HEK293 (cell line): ENCODE results near the gene ATP2A3.
A peak's percentile ranks its signal among the peaks of the same experiment; 100 is the strongest.

Experiments
- CTCF ChIA-PET: fragments of 350-600 bp; formaldehyde crosslinking; extraction: SDS; loops from one replicate; lab custom pipeline; 2021; ENCODE audit warnings: antibody characterized with exemption; lab: Yijun Ruan, JAX
- POLR2A ChIA-PET: fragments of 300-600 bp; formaldehyde crosslinking; extraction: SDS; loops from one replicate; lab custom pipeline; 2020; ENCODE audit warnings: antibody characterized with exemption, inconsistent platforms; lab: Yijun Ruan, JAX
- H3K27ac ChIP-seq: fragments of 200-500 bp; sonication (Bioruptor generic); 2 replicates; pipeline ENCODE4 v1.5.1; 2014; ENCODE audit warnings: low read depth, low read length, control low read depth, inconsistent platforms; ENCODE audit errors: extremely low read depth
- H3K36me3 ChIP-seq, 2 experiments: fragments of 200-500 bp in 1 of 2; sonication (Bioruptor generic) in 1 of 2; 1 replicate in 1 of 2; 2 replicates in 1 of 2; pipeline ENCODE4 v1.5.1; 2014 to 2017; ENCODE audit warnings: inconsistent platforms in 2 of 2, low read length in 2 of 2; ENCODE audit not compliant: control insufficient read depth in 2 of 2, insufficient read depth in 1 of 2
- H3K4me1 ChIP-seq: fragments of 200-500 bp; sonication (Bioruptor generic); 2 replicates; pipeline ENCODE4 v1.5.1; 2014; ENCODE audit warnings: mild to moderate bottlenecking, low read length, inconsistent platforms; ENCODE audit not compliant: control insufficient read depth, insufficient read depth
- H3K4me3 ChIP-seq: 2 replicates; pipeline ENCODE4 v1.5.1; 2011; ENCODE audit warnings: low read depth, mild to moderate bottlenecking, control low read depth, low read length, moderate library complexity
- H3K9me3 ChIP-seq: fragments of 200-500 bp; sonication (Bioruptor generic); 2 replicates; pipeline ENCODE4 v1.5.1; 2014; ENCODE audit warnings: low read depth, low read length, inconsistent platforms; ENCODE audit not compliant: control insufficient read depth, insufficient read depth
- BCL11A ChIP-seq: fragments of 450-650 bp; formaldehyde crosslinking; IDR thresholded peaks from 2 replicates; pipeline ENCODE4 v1.5.1; 2016; ENCODE audit warnings: low read depth, missing biosample characterization, missing genetic modification characterization
- GLIS2 ChIP-seq: fragments of 450-650 bp; formaldehyde crosslinking; IDR thresholded peaks from 2 replicates; pipeline ENCODE4 v1.5.1; 2016; ENCODE audit warnings: missing biosample characterization, missing genetic modification characterization
- KLF1 ChIP-seq: fragments of 450-650 bp; formaldehyde crosslinking; IDR thresholded peaks from 2 replicates; pipeline ENCODE4 v1.5.1; 2016; ENCODE audit warnings: missing biosample characterization, missing genetic modification characterization
- KLF7 ChIP-seq: fragments of 450-650 bp; formaldehyde crosslinking; IDR thresholded peaks from 2 replicates; pipeline ENCODE4 v1.5.1; 2016; ENCODE audit warnings: missing biosample characterization, missing genetic modification characterization, borderline replicate concordance
- PATZ1 ChIP-seq: fragments of 450-650 bp; formaldehyde crosslinking; IDR thresholded peaks from 2 replicates; pipeline ENCODE4 v1.5.1; 2016; ENCODE audit warnings: missing biosample characterization, missing genetic modification characterization
- PRDM10 ChIP-seq: fragments of 450-650 bp; formaldehyde crosslinking; IDR thresholded peaks from 2 replicates; pipeline ENCODE4 v1.5.1; 2016; ENCODE audit warnings: missing biosample characterization, missing genetic modification characterization
- SP7 ChIP-seq: fragments of 450-650 bp; formaldehyde crosslinking; IDR thresholded peaks from 2 replicates; pipeline ENCODE4 v1.5.1; 2016; ENCODE audit warnings: missing biosample characterization, missing genetic modification characterization
- TCF7L2 ChIP-seq: IDR thresholded peaks from 2 replicates; pipeline ENCODE4 v1.6.1; 2011; ENCODE audit warnings: low read depth, mild to moderate bottlenecking, inconsistent platforms, low read length, moderate library complexity, borderline replicate concordance
- WT1 ChIP-seq: fragments of 450-650 bp; formaldehyde crosslinking; IDR thresholded peaks from 2 replicates; pipeline ENCODE4 v1.5.1; 2016; ENCODE audit warnings: missing biosample characterization, missing genetic modification characterization
- ZBTB17 ChIP-seq: fragments of 450-650 bp; formaldehyde crosslinking; IDR thresholded peaks from 2 replicates; pipeline ENCODE4 v1.5.1; 2016; ENCODE audit warnings: missing biosample characterization, missing genetic modification characterization
- ZBTB20 ChIP-seq: fragments of 450-650 bp; formaldehyde crosslinking; IDR thresholded peaks from 2 replicates; pipeline ENCODE4 v1.5.1; 2016; ENCODE audit warnings: missing biosample characterization, missing genetic modification characterization
- ZNF112 ChIP-seq: fragments of 450-650 bp; formaldehyde crosslinking; IDR thresholded peaks from 2 replicates; pipeline ENCODE4 v1.5.0; 2017; ENCODE audit warnings: missing biosample characterization, missing genetic modification characterization
- ZNF311 ChIP-seq: fragments of 450-650 bp; formaldehyde crosslinking; IDR thresholded peaks from 2 replicates; pipeline ENCODE4 v1.5.1; 2017; ENCODE audit warnings: missing biosample characterization, missing genetic modification characterization, borderline replicate concordance
- ZNF335 ChIP-seq: fragments of 450-650 bp; formaldehyde crosslinking; conservative IDR thresholded peaks from 2 replicates; pipeline ENCODE4 v1.5.1; 2016; ENCODE audit warnings: missing biosample characterization, missing genetic modification characterization
- ZNF341 ChIP-seq: fragments of 450-650 bp; formaldehyde crosslinking; IDR thresholded peaks from 2 replicates; pipeline ENCODE4; 2016; ENCODE audit warnings: low read depth, missing biosample characterization, missing genetic modification characterization
- ZNF398 ChIP-seq: fragments of 450-650 bp; formaldehyde crosslinking; IDR thresholded peaks from 2 replicates; pipeline ENCODE4 v1.5.1; 2017; ENCODE audit warnings: missing biosample characterization, missing genetic modification characterization
- ZNF426 ChIP-seq: fragments of 450-650 bp; formaldehyde crosslinking; IDR thresholded peaks from 2 replicates; pipeline ENCODE4 v1.5.1; 2017; ENCODE audit warnings: missing biosample characterization, missing genetic modification characterization, mild to moderate bottlenecking, inconsistent platforms, moderate library complexity
- ZNF529 ChIP-seq: fragments of 450-650 bp; formaldehyde crosslinking; IDR thresholded peaks from 2 replicates; pipeline ENCODE4 v1.5.1; 2017; ENCODE audit warnings: missing genetic modification characterization, missing biosample characterization; ENCODE audit not compliant: insufficient replicate concordance
- ZNF629 ChIP-seq: fragments of 450-650 bp; formaldehyde crosslinking; IDR thresholded peaks from 2 replicates; pipeline ENCODE4 v1.5.1; 2017; ENCODE audit warnings: missing biosample characterization, missing genetic modification characterization
- ZNF639 ChIP-seq: fragments of 450-650 bp; formaldehyde crosslinking; IDR thresholded peaks from 2 replicates; pipeline ENCODE4 v1.5.1; 2016; ENCODE audit warnings: missing biosample characterization, missing genetic modification characterization
- ZNF701 ChIP-seq: fragments of 450-650 bp; formaldehyde crosslinking; IDR thresholded peaks from 2 replicates; pipeline ENCODE4 v1.5.1; 2016; ENCODE audit warnings: missing biosample characterization, missing genetic modification characterization
- ZXDB ChIP-seq: fragments of 450-650 bp; formaldehyde crosslinking; IDR thresholded peaks from 2 replicates; pipeline ENCODE4 v1.5.1; 2016; ENCODE audit warnings: missing biosample characterization, missing genetic modification characterization

The ATP2A3 gene

GRCh38 chr17:3959921-3960601 lies 4.2 kb downstream of the ATP2A3 start:
- CTCF ChIA-PET: interaction anchor here (1.4 to 1.6 kb wide), 2 partner anchors 46 to 58 kb away, joined by 3 to 4 read pairs; no protein-coding TSS in a partner anchor
- POLR2A ChIA-PET: interaction anchor here (0.6 to 1.1 kb wide), 3 partner anchors 14 to 183 kb away, joined by 3 read pairs; partner anchors contain the start of gene CYB5D2
- Histone ChIP-seq H3K4me1 (peaks cover 11% of the 10 kb centered on the region), H3K9me3 (no peaks in the 10 kb centered on the region), H3K27ac (no peak overlapping the region; the same call in 1 of the 2 replicates), H3K36me3 (no peaks in the 10 kb centered on the region), H3K4me3 (no peak overlapping the region)
- TF ChIP-seq ZNF529 (tag by site-specific recombination) (no peak), WT1 (tag by site-specific recombination) (no peak), ZNF701 (tag by site-specific recombination) (no peak), ZNF112 (tag by site-specific recombination) (no peak), ZNF341 (tag by site-specific recombination) (no peak), BCL11A (no peak), ZNF311 (tag by site-specific recombination) (no peak)

GRCh38 chr17:3959295-3959899 lies 4.8 kb downstream of the ATP2A3 start:
- ChIA-PET CTCF (interaction anchor here (1.4 to 1.6 kb wide), 2 partner anchors 46 to 59 kb away, joined by 3 to 4 read pairs; no protein-coding TSS in a partner anchor), POLR2A (interaction anchor here (1.0 to 1.1 kb wide), 2 partner anchors 14 to 184 kb away, joined by 3 read pairs; partner anchors contain the start of gene CYB5D2)
- Histone ChIP-seq H3K27ac (no peak overlapping the region; the same call in 1 of the 2 replicates), H3K36me3 (no peaks in the 10 kb centered on the region), H3K4me3 (no peak overlapping the region), H3K9me3 (no peaks in the 10 kb centered on the region), H3K4me1 (peaks cover 10% of the 10 kb centered on the region)
- TF ChIP-seq ZNF629 (tag by site-specific recombination) (0 out of 2 replicates have a peak, but pooled peaks have one; percentile 27), ZBTB17 (tag by site-specific recombination) (0 out of 2 replicates have a peak, but pooled peaks have one; percentile 10), ZNF639 (tag by site-specific recombination) (peak; percentile 25; the same call in 1 of the 2 replicates), KLF1 (tag by site-specific recombination) (peak; percentile 67; the same call in 1 of the 2 replicates), PATZ1 (tag by site-specific recombination) (peak; percentile 76), TCF7L2 (no peak), ZNF335 (tag by site-specific recombination) (peak; percentile 19), ZBTB20 (tag by site-specific recombination) (peak; percentile 80), KLF7 (0 out of 2 replicates have a peak, but pooled peaks have one; percentile 49), GLIS2 (peak; percentile 41), PRDM10 (peak; percentile 52), ZXDB (tag by site-specific recombination) (no peak), SP7 (tag by site-specific recombination) (peak; percentile 57; the same call in 1 of the 2 replicates), ZNF426 (no peak), ZNF341 (tag by site-specific recombination) (0 out of 2 replicates have a peak, but pooled peaks have one; percentile 10), ZNF398 (tag by site-specific recombination) (peak; percentile 84)
